CD4-positive, alpha-beta T cell treated with Interleukin-6 for 4 hours (primary cell): ENCODE measurements around the gene TM4SF20.

Experiments
- DNase-seq: peaks from one replicate; pipeline ENCODE4 v3.0.0-alpha.2; 2020; ENCODE audit warnings: mixed read lengths

Gene TM4SF20

GRCh38 chr2:227320305-227321094 lies 58.6 kb downstream of the TM4SF20 start:
- no peak for DNase-seq

- DNase-seq: no peak
Observed at GRCh38 chr2:227317834-227318233, 61.3 kb downstream of the TM4SF20 start.

DNA sequence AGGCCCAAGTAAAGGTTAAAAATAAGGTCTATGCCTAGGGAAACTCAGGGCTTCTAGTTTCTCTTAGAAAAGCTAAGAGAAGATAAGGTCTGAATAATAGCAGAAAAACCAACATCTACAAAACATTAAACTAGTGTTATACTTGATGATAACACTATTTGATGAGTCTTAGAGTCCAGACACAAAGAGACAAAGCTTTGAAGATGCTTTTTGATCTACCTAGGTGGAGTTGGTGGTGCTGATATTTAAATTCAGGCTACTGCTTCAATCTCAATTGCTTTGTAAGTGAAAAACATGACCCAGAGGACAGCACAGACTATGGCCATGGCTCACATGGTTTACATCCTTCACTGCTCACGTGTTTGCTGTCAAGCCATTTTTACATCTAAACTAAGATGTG lies 65.8 kb downstream of the TM4SF20 start:
- DNase-seq: no peak

GRCh38 chr2:227312579-227312978 lies 66.5 kb downstream of the TM4SF20 start:
- DNase-seq: no peak
